GM21381 (cell line): ENCODE data around the gene DNAJB8.

Source experiments
- ATAC-seq: cut with Tn5 transposase; IDR thresholded peaks from one replicate; pipeline ENCODE4 v1.9.1; 2021; ENCODE audit warnings: mild to moderate bottlenecking, moderate library complexity; ENCODE audit not compliant: unreplicated experiment

Gene DNAJB8

DNA sequence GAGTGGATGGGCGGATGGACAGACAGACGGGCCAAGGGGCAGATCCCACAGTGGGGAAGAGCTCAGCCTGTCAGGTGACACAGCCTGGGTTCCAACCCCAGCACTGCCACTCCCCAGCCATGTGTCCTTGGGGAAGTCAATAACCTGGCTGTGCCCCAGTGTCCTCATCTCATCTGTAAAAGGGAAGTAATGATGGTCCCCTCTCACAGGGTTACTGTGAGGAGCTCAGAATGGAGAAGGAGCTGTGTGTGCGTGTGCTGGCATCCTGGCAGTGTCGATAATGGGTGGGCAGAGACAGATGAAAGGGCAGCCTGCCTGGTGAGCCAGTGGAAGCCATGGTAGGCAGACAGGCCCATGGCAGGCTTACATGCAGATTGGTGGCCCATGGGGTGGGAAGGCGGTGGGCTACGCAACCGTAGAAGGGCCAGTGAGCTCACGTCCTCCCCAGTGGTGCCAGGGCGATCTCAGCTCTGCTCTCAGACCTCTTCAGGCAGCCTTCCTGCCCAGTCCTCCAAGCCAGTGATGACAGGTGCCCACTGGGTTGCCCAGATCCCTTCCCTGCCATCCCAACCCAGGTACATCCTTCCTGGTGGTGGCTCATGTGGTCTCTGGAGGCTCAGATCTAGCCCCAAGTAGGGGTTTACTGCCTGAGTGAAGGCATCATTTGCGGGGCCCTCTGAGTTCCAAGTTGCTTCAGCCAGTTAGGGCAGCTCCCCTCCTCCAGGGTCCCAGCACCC is 2.3 kb upstream of the DNAJB8 start:
- ATAC-seq, result no peak

DNA sequence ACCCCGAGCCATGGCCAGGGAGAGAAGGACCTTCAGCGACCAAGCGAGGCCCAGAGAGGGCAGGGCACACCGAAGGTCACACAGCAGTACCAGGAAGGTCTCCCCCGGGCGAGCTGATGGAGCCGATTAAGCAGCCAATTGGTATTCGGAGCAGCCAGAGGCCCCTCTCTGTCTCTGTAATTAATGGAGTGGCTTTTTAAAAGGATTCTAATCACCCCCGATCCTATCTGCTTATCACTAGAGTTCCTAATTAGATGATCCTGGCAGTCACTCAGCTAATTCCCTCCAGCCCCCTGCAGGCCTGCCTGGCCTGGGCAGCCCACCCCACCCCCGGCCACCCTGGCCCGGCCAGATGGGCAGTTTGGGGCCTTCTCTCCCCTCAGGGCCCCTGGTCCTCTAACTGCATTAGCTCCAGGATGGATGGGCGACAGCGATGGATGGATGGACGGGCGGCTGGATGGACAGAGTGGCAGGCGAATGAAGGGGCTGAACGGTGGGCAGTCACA is 1.6 kb upstream of the DNAJB8 start:
- no peak for ATAC-seq

DNA sequence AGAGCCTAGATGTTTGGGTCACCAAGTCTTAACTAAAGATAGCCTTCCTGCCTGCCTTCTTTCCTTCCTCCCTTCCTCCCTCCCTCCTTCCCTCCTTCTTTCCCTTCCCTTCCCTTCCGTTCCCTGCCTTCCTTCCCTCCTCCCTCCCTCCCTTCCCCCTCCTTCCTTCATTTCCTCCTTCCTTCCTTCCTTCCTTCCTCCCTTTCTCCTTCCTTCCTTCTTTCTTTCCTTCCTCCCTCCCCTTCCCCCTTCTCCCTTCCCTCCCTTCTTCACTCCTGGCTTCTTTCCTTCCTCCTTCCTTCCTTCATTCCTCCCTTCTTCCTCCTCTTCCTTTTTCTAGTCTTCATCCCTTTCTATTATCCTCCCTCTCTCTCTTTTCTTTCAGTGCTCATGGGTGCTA is 2.0 kb downstream of the DNAJB8 start:
- ATAC-seq, result no peak

DNA sequence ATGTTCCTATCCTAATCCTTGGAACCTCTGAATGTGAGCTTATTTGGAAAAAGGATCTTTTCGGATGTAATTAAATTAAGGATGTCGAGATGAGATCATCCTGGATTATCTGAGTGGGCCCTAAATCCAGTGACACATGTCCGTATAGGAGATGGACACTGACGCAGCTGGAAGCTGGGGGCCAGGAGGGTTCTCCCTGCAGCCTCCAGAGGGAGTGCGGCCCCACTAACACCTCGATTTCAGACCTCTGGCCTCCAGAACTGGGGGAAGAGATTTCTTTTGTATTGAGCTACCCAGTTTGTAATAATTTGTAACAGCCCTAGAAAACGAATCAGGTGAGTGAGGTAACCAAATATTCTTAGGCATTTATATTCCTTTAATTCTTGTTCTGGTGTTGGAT is 2.5 kb downstream of the DNAJB8 start:
- no peak for ATAC-seq

DNA sequence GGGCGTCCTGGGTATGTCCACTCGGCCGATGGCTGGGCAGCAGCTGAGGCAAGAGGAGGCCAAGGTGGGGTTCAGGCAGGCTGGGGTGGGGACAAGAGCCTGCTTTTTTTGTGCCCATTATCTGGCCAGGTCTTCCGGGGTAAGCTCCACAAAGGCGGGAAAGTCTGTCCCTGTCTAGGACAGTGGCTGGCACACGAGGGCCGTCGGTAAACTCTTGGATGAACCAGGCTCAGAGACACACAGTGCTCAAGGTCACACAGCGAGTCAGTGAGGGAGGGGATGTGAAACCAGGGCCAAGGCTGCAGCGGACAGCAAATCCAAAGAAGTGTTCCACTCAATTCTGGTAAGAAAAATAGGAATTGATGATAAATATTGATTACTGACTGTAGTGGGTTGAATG is 2.9 kb downstream of the DNAJB8 start:
- ATAC-seq, result no peak

DNA sequence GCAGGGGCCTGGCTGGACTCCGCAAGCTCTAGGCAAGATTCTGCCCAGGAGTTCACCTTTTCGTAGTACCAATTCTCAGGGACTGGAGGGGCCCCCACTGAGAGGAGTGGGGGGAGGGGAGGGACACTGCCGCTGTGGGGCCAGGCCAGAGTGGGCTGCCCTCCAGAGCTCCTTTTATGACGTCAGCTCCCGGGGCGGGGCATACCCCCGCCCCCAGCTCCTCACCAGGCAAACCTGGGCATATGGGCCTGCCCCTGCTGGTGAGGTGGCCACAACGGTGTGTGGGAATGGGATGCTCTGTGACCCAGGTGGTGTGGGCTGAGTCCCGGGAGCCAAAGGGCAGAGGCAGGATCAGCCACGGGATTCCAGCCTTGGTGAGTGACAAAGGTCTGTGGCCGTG is 3.3 kb downstream of the DNAJB8 start:
- ATAC-seq, result no peak

DNA sequence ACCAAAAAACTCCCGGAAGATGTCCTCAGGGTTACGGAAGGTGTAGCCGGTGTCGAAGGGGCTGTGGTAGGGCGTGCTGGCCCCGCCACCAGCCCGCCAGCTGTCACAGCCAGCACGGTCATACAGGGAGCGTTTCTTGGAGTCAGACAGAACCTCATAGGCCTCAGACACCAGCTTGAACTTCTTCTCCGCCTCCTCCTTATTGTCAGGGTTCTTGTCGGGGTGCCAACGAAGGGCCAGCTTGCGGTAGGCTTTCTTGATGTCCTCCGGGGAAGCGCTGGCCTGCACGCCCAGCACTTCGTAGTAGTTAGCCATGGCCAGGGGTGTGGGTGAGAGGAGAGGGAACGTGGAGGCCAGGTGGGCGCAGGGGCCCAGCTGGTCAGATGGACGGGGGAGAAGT is 3.8 kb downstream of the DNAJB8 start:
- ATAC-seq, result no peak

DNA sequence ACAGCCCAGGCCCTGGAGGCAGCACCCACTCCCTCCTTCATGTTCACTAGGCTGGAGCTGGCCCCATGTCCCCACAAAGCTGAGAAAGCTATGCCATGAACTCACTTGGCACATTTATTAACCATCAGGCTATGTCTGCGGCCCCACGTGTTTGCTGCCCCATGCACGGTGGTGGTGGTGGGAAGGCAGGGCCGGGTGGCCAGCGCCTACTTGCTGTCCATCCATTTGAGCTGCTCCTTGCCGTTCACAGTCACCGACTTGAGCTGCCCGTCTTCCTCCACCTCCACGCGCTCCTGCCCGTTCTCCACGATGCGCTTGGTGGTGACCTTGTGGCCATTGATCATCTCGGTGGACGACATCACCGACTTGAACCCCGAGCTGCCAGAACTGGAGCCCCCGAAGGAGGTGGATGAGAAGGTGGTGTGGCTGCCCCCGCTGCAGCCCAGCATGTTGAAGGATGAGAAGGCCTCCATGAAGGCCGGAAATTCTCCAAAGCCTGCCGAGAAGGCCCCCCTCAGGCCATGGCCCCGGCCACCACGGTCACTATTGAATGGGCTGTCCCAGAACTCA is 4.3 kb downstream of the DNAJB8 start:
- no peak for ATAC-seq

DNA sequence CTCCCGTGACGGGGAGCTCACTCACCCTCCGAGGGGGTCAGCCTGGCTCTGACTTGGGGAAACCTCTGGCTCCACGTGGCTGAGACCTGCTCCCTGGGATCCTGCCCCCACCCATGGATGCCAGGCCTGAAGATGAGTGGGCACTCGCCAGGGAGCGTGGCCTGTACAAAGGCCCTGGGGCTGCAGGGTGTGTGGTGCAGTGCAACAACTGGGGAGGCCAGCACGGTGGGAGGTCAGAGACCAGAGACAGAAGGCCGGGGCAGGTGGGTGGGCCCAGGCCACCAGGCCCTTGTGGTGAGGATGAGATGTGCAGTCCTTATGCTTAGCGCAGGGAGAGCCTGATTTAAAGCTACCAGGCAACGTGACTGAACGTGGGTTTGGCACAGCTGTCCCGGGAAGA is 5.0 kb downstream of the DNAJB8 start:
- no peak for ATAC-seq

DNA sequence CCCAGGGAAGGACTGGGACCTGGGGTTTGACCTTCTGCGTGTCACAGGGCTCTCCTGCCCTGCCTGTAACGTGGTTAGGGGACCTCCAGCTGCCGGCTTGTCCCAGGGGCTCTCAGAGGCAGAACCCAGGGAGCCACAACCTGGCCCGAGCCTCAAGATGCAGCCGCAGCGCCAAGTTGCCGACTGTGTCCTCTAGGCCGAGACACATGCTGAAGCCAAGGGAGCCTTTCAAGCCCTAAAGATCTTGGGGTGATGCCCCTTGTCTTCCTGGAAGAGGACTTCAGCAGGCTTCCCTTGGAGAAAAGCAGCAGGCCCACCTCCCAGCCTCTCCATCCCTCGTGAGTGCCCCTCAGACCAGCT is 7.2 kb downstream of the DNAJB8 start:
- ATAC-seq, result no peak

DNA sequence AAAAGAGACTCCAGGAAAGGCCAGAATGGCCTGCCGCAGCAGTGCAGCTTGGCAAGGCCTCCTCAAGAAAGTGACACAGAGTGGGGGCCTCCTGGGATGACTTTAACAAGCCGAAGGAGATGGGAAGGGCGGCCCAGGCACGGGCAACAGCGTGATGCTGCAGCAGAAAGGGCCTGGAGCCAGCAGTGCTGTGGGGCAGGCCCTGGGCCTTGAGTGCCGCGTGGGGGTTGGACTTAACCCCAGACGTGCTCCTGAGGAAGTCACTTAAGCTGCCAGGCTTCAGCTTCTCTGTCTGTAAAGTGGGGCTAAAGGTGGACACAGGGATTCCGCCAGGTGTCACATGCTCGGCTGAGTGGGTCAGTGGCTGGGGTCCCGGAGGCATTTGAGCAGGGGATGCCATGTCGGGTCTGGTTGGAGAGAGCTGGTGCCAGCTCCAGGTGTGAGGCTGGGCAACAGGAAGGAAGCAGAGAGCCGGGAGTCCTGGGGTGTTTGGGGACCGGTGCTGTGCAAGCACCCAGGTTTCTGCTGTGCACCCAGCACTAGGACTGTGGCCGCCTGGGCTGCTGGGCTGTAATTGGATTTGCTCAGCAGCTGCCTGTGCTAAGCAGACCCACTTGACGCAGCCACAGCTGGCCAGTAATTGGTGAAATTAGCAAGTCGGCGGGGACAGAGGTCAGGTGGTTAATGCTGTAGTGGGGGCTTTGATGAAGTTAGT is 7.8 kb downstream of the DNAJB8 start:
- ATAC-seq, result no peak

DNA sequence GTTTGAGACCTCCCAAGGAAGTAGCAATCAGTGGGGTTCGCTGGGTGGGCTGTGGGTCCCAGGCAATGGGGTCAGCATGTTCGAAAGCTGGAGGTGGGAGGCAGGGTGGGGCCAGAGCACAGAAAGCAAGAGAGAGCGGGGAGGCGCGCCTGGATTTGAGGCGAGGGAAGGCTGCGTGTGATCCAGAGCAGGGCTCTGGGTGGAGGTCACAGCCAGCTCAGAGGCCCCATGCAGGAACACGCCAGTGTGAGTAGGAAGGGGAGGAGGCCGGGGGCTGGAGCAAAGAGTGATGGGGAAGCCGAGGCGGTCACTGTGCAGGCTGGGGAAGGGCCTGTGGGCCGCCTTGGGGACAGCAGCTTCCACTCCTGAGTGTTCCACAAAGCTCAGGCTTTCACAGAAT is 8.8 kb downstream of the DNAJB8 start:
- no peak for ATAC-seq

DNA sequence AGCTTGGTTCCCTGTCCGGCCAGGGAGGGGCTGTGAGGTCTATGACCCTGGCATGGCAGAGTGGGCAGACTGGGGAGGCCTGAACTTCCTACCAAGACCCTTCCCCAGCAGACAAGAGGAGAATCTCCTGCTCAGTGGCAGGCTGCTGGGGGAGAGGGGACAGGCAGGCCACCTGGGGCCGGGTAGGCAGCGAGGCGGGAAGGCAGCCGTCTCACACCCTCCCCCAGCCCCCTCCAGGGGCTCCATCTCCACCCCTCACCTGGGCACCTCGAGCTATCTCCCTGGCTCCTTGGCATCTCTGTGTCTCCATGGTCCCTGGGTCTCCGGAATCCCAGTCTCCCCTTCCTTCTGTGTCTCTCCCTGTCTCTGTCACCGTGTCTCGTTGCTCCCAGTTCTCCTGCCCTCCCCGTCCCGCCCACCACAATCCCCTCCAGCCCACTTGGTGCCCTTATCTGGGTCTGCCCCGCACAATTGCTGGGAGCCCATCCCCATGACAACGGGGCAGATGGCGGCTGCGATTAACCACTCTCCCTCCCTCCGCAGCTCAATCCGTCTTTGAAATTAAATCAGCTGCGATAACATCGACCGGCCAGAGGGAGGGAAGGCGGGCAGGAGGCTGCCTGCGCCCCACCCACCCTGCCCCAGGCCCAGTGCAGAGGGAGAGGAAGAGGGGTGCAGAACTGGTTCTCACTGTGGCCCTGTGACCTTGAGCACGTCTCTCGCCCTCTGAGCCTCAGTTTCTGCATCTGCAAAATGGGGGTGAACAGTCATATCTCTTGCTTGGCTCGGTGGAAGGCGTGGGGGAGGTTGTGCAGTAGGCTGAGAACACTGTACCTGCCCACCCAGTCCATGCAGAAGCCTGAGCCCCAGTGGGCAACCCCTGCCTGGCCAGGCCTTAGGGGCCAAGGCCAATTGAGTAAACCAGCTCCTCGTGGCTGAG is 9.6 kb downstream of the DNAJB8 start:
- no peak for ATAC-seq

DNA sequence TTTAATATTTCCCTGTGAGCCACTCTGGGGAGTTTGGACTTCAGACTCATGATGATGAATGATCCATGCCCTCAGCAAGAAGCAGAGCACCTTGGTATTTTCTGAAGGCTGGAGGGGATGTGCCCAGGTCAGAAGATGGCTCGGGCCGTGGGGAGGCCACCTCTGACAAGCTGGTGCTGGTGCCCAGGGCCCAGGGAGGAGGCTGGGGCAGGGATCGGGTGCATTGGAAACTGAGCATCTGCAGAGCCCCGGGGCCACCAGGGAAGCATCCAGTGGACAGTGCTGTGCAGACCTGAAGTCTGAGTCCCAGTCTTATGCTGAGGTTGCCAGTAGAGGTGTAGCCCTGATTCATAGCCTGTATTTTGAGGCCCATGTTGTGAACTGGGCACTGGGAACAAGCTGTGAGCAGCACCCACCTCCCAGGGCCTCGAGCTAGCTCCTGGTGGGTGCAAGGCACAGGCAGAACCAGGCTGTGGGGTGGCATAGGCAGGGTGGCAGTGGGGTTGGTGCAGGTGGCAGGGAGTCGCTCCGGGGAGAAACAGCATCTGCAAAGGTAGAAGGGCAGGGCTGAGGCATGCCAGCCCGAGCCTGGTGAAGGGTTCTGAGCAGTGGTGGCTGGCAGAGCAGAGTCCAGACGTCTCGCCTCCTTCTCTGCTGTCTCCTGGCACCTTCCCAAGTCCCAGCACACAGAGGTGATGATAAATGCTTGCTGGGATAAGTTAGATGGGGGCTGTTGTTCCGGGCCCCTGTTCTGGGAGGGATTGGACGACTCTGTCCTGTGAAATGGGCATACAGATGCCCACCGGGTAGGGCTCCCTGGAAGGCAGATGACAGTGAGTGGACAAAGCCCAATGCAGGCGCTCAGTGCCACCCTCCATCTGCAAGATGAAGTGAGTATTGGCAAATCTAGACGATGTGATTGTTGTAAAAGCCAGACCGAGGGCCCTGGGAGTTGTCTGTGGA is 10.6 kb downstream of the DNAJB8 start:
- no peak for ATAC-seq

DNA sequence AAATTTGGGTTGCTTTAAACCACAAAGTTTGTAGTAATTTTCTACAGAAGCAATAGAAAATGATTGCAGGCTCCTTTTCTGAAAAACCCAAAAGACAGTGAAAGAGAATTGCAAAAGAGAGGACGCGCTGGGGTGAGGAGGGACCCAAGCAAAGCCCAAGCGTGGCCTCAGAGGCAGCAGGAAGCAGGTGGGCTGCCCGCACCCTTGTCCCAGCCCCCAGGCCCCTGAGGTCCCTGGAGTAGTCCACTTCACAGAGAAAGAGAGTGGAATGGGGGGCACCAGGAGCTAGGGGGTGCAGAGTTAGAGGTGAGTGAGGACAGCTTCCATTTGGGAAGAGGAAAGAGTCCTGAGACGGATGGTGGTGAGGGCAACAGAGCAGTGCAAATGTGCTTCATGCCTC is 11.6 kb downstream of the DNAJB8 start:
- no peak for ATAC-seq

DNA sequence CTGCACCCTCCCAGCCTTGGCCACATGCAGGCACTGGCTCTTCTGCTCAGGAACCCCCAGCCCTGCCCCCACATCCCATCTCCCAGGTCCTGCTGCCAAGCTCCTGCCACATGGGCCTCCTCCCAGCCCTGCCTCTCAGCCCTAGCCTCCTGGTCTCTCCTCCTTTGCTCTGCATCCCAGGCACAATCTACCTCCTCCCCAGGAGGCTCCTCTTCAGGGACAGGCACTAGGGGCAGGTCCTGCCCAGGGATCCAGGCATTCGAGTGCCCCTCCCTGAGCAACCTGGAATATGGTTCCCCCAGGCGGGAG is 12.4 kb downstream of the DNAJB8 start:
- no peak for ATAC-seq

DNA sequence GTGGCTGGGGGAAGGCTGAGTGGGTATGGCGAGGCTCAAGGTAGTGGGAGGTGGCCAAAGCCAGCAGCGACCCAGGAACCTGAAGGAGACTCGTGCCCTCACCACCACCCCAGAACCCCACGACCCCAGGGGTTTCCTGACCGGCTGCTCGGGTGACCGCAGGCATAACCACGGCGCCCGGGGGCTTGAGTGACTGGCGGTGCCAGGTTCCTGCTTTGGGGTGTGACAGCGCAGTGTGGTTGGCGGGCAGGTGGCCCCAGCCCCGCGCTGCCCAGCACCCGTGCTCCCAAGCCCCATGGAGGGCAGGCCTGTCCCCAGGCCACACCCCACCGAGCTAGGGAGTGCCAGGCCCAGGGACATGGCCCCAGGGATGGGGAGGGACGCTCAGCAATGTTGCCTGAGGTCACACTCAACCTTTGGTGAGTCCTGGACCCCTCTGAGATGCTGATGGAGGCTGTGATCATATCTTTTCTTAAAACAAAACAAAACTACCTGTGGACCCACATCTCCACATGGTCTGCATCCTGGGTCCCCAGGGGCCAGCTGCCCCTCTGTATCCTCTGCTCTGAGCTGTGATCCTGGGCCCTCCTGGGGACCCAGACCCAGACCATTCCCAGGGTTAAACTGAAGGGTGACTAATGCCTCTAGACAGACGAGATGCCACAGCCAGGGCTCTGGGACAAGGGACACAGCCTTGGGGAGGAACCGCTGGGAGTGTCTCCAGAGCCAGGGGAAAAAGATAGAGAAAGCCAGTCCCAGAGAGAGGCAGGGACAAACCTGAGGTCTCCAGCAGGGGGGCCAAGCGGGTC is 13.0 kb downstream of the DNAJB8 start:
- ATAC-seq, result no peak

DNA sequence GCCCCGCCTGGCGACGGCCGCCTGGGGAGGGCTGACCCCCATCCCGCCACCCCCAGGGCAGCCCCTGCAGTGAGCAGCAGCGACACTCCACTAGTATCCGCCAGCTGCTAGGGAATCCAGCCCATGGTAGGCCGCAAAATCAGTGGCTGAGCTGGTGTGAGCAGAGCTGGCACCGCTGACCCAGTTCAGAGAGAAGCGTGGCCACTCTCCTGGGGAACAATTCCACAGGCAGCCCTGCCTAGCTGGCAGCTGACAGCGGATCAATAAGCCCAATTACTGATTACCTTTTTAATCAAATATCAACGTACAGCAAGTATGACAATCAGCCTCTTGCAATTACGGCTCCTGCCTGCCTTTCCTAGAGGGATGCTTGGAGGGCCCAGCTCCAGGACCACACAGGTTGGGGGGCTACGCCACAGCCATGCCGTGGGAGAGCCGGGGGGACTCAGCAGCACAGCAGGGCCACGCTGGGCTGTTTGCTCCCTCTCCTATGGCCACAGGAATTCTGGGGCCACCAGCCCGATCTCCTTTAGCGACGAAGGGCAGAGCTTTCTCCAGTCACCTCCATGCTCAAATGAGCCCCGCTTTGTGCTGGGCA is 13.9 kb downstream of the DNAJB8 start:
- no peak for ATAC-seq

DNA sequence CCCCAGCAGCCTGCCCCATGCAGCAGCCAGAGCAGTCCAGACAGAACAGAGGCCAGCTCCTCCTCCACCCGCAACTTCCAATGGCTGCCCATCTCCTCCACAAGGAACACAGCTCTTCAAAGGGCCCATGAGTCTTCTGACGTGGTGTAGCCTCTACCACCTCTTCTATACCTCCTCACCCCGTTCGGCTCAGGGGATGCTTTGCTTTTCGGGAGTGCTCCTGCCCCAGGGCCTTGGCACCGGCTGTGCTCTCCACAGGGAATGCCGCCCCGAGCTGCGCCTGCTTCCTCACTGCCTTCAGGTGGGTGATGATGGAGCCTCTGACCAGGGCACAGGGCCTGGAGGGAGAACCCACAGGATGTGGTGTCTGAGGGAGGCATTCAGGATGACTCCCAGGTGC is 14.6 kb downstream of the DNAJB8 start:
- no peak for ATAC-seq
